CD4-positive, alpha-beta T cell treated with Interferon alpha-2 for 1 hour (primary cell): ENCODE measurements around the gene SSC4D.

Source experiments
- DNase-seq, 2 donors: peaks; one replicate each; pipeline ENCODE4 v3.0.0-alpha.2; 2020 to 2022

The SSC4D gene

GRCh38 chr7:76351372-76351771 lies 58.1 kb downstream of the SSC4D start:
- no peak for DNase-seq

- DNase-seq: no peak
Measured at GRCh38 chr7:76349313-76349885, 60.1 kb downstream of the SSC4D start.

GRCh38 chr7:76347710-76348109 lies 61.8 kb downstream of the SSC4D start:
- no peak for DNase-seq

GRCh38 chr7:76346778-76347177 lies 62.7 kb downstream of the SSC4D start:
- no peak for DNase-seq

- no peak for DNase-seq
Measured at GRCh38 chr7:76346097-76346496, 63.4 kb downstream of the SSC4D start.

GRCh38 chr7:76343931-76344321 lies 65.6 kb downstream of the SSC4D start:
- DNase-seq: no peak

- DNase-seq: no peak
Measured at GRCh38 chr7:76343294-76343930, 66.1 kb downstream of the SSC4D start.

GRCh38 chr7:76342222-76342621 lies 67.3 kb downstream of the SSC4D start:
- DNase-seq: no peak

- no peak for DNase-seq
Measured at GRCh38 chr7:76340617-76341131, 68.8 kb downstream of the SSC4D start.
